Colonic mucosa (tissue), 4 donors: Measurements from ENCODE around the gene TRA2A. TPM values are rescaled to one million over a fixed set of nuclear protein-coding genes. Genes with fewer than 3 reads are reported as not detected.
A peak's percentile ranks its signal among the peaks of the same experiment; 100 is the strongest.
"Not testable (repeated sequence)": the region's sequence is repeated elsewhere in the genome, so short reads cannot be mapped to it uniquely, and the experiment has no call there.

Experiments
- DNase-seq: peaks from one replicate; pipeline ENCODE4 v3.0.0-alpha.2; 2020
- H3K27ac ChIP-seq: fragments of 200-600 bp; one replicate; pipeline ENCODE4 v1.8.0; 2021
- H3K27me3 ChIP-seq: fragments of 200-600 bp; one replicate; pipeline ENCODE4 v1.8.0; 2021
- H3K36me3 ChIP-seq: fragments of 200-600 bp; one replicate; pipeline ENCODE4 v1.8.0; 2021
- H3K4me1 ChIP-seq: fragments of 200-600 bp; one replicate; pipeline ENCODE4 v1.8.0; 2021; ENCODE audit warnings: mild to moderate bottlenecking
- H3K4me3 ChIP-seq: fragments of 200-600 bp; one replicate; pipeline ENCODE4 v1.8.0; 2021
- H3K9ac ChIP-seq, 2 donors: one replicate each; pipeline ENCODE4 v1.7.0; 2013; ENCODE audit warnings: control low read depth in 2 of 2, low read depth in 2 of 2, low read length in 2 of 2
- H3K9me3 ChIP-seq: fragments of 200-600 bp; one replicate; pipeline ENCODE4 v1.8.0; 2021
- CTCF ChIP-seq: fragments of 200-600 bp; IDR thresholded peaks from one replicate; pipeline ENCODE4 v1.8.0; 2022; ENCODE audit warnings: antibody characterized with exemption, mild to moderate bottlenecking
- intact Hi-C: fragments of 100-400 bp; cut with DNase I; formaldehyde crosslinking; loops from one replicate; pipeline ENCODE4 v1.14.1; 2022
- total RNA-seq, 2 donors: library from RNA; stranded (reverse); fragmentation: NEBNext Ultra II Directional in 1 of 2; extraction: Animal tissue kit (Norgen Biotek cat#: 25700) in 1 of 2; gene quantifications; one replicate each; pipeline ENCODE4 v1.2.1, GENCODE V29; 2021
- donor health status: healthy.
- donor health status: DM: no; HTN: no; CAD: no.
- donor health status: DM: no; HTN: no; CAD: no.

Gene TRA2A
- total RNA-seq, 2 donors from 2014 or later: 73.2 to 83.3 TPM

GRCh38 chr7:23533238-23533604 is 1.4 kb upstream of the TRA2A start:
- no peak for DNase-seq
- Histone ChIP-seq H3K9me3 (no peaks in the 10 kb centered on the region), H3K36me3 (no peaks in the 10 kb centered on the region), H3K4me3 (no peak overlapping the region), H3K27ac (no peak overlapping the region), H3K27me3 (no peaks in the 10 kb centered on the region), H3K4me1 (no peaks in the 10 kb centered on the region), H3K9ac (no peak overlapping the region)
- no peak for TF ChIP-seq CTCF
- intact Hi-C loops: no loop called here

- TF ChIP-seq CTCF: no peak
- DNase-seq: peak; percentile 19
- peak overlapping the region; percentile 98 for H3K27ac ChIP-seq
- H3K4me3 ChIP-seq: no peak overlapping the region
- no peaks in the 10 kb centered on the region for H3K27me3 ChIP-seq
- intact Hi-C loops: no loop called here
- H3K9me3 ChIP-seq: no peaks in the 10 kb centered on the region
- H3K36me3 ChIP-seq: no peaks in the 10 kb centered on the region
- H3K9ac ChIP-seq: peak overlapping the region in 1 of 2 donors; percentile 99
- H3K4me1 ChIP-seq: no peaks in the 10 kb centered on the region
Observed at GRCh38 chr7:23532490-23533237, 883 bp upstream of the TRA2A start.

- intact Hi-C loops: no loop called here
- Histone ChIP-seq H3K4me1 (no peaks in the 10 kb centered on the region), H3K27ac (peak overlapping the region; percentile 98)
Observed at GRCh38 chr7:23531050-23531793, 559 bp downstream of the TRA2A start.

GRCh38 chr7:23530405-23530804 is 1.4 kb downstream of the TRA2A start:
- Histone ChIP-seq H3K36me3 (no peaks in the 10 kb centered on the region), H3K9ac (peak overlapping the region in 1 of 2 donors; percentile 99), H3K27ac (no peak overlapping the region), H3K4me1 (no peaks in the 10 kb centered on the region), H3K4me3 (peak overlapping the region; percentile 93), H3K9me3 (no peaks in the 10 kb centered on the region), H3K27me3 (no peaks in the 10 kb centered on the region)
- no peak for TF ChIP-seq CTCF
- DNase-seq: peak; percentile 29
- intact Hi-C loops: no loop called here

More at GRCh38 chr7:23531050-23531793, 559 bp downstream of the TRA2A start:
- TF ChIP-seq CTCF: no peak
- no peaks in the 10 kb centered on the region for H3K9me3 ChIP-seq
- no peaks in the 10 kb centered on the region for H3K27me3 ChIP-seq
- peak; percentile 65 for DNase-seq
- peak overlapping the region; percentile 99 for H3K9ac ChIP-seq
- no peaks in the 10 kb centered on the region for H3K36me3 ChIP-seq
- H3K4me3 ChIP-seq: peak overlapping the region; percentile 93

- H3K36me3 ChIP-seq: no peaks in the 10 kb centered on the region
- H3K9ac ChIP-seq: no peak overlapping the region
- no peaks in the 10 kb centered on the region for H3K4me1 ChIP-seq
- H3K27ac ChIP-seq: no peak overlapping the region
- no peaks in the 10 kb centered on the region for H3K27me3 ChIP-seq
- TF ChIP-seq CTCF: no peak
- DNase-seq: no peak
- H3K9me3 ChIP-seq: no peaks in the 10 kb centered on the region
- intact Hi-C loops: no loop called here
- H3K4me3 ChIP-seq: no peak overlapping the region
Observed at GRCh38 chr7:23529262-23529859, 2.4 kb downstream of the TRA2A start.

GRCh38 chr7:23525611-23526010 is 6.2 kb downstream of the TRA2A start:
- DNase-seq, H3K27ac ChIP-seq, H3K9me3 ChIP-seq, H3K27me3 ChIP-seq, H3K4me1 ChIP-seq, H3K4me3 ChIP-seq, H3K9ac ChIP-seq, intact Hi-C loops, H3K36me3 ChIP-seq: not testable (repeated sequence)
